GM21423 (cell line): ENCODE measurements around the gene SNX5.
"Not testable (repeated sequence)": the region's sequence is repeated elsewhere in the genome, so short reads cannot be mapped to it uniquely, and the experiment has no call there.

ENCODE experiments used
- ATAC-seq: cut with Tn5 transposase; IDR thresholded peaks from one replicate; pipeline ENCODE4 v1.9.1; 2021; ENCODE audit warnings: mild to moderate bottlenecking, moderate library complexity; ENCODE audit not compliant: unreplicated experiment

Gene SNX5

GRCh38 chr20:17960927-17961586 lies 7.5 kb downstream of the SNX5 start:
- ATAC-seq: no peak

GRCh38 chr20:17960400-17960885 lies 8.2 kb downstream of the SNX5 start:
- not testable (repeated sequence) for ATAC-seq

DNA sequence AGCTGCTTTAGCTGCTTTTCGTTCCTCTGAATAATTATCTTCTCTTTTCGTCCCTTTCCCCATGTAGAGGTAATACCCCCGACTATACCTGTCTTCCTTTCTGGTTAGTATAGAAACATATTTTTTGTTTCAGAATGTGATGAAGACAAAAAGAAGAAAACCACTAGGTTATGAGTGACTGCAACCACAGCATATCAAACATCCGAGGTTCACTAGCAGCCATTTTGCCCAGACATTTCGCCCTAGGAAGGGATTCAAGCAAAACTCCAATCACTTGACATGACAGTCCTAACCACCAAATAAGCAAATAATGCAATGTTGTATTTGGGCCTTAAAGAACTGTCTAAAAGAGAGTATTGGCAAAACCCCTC lies 9.4 kb downstream of the SNX5 start:
- ATAC-seq: no peak

GRCh38 chr20:17958373-17959256 lies 10.0 kb downstream of the SNX5 start:
- ATAC-seq: no peak

GRCh38 chr20:17957505-17958363 lies 10.9 kb downstream of the SNX5 start:
- ATAC-seq: no peak

DNA sequence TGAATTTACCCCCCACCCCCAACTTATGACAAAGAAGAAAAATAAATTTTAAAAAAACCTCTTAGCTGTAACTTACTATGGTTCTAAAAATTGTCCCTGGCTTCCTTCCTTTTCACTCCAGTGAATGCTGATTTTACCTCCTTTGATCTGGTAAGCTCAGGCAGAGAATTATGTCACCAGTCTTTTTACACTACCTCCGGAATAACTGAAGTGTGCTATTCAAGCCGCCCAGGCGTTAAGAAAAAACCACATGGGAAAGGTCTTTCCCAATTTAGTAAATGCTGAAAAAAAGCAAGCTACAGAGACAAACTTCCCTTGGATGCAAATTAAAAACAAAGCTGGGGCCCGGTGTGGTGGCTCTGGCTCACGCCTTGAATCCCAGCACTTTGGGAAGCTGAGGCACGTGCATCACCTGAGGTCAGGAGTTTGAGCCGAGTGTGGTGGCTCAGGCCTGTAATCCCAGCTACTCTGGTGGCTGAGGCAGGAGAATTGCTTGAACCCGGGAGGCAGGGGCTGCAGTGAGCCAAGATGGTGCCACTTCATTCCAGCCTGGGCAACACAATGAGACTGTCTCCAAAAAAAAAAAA lies 12.4 kb downstream of the SNX5 start:
- ATAC-seq: no peak

DNA sequence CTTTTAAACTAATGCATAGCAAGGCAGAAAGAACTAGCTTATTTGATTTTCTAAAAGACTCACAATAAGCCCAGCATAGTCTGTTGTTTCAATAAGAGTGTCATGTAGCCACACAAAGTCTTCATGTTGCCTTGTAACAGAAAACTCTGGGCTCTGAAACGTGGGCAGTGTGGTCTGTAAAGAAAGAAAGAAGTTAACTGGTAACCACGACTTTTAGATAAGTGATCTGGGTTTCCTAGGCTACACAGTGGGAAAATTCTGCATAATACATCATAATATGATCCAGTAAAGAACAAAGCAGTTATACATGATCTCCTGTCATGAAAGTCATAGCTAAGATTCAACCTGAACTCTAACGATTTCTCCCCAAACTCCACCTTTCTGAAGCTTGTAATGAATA lies 13.3 kb downstream of the SNX5 start:
- no peak for ATAC-seq

- ATAC-seq: no peak
Observed at GRCh38 chr20:17953935-17954334, 14.7 kb downstream of the SNX5 start.

DNA sequence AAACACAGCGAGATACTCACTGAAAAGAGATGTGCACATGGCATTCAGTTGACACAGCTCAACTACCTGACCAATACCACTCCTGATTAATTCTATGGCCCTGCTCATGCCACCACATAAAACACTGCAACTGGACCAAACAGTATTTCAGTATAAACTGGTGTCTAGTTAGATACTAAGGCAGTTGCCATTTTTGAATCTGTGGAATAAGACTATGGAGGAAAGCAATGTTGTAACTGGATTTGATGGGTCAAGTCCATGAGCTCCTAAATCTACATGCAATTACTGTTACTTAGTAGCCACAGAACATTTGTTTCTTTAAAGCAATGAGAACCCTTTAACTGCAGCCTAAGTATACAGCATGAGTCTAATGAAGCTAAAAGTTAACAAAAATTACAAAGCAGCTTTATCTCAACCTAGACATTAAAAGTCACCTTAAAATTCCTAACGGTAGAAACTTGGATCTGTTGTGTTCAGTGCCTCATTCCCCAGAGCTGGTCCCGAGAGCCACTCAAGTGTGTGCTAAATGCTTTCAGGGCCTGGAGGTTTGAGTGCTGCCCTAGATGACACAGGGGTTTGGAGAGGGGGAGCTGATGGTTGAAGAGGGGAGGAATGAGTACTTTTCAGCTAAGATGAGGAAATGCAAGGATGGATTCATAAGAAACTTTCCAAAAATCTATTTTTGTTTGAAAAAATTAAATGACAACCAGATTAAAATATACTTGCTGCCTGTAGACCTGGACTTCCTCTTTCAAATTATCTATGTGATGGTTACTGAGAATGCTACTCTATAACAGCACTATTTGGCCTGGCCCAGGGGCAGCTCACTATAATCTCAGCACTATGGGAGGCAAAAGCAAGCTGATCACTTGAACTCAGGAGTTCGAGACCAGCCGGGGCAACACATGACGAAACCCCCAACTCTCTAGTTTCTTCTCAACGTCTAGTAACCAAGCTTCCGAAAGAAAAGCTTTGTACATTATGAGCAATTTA lies 15.6 kb downstream of the SNX5 start:
- no peak for ATAC-seq

DNA sequence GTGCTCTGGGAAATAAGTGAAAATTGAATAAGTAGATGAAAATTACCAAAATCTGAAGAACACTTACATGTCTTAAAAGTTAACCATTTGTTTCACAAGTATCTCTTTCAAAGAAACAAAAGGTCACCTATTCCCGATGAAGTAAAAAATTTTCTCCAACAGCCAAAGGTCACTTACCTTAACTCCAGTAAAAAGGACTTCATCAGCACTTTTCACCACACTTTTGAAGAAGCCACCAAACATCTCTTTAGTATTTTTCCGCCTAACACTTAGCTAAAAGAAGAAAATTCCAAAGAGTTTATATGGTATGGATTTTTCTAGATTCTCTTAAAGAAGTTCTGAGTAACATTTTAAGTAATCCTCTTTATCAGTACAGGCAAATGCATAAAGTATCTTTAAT lies 17.3 kb downstream of the SNX5 start:
- no peak for ATAC-seq

- no peak for ATAC-seq
Observed at GRCh38 chr20:17950670-17951069, 17.9 kb downstream of the SNX5 start.

GRCh38 chr20:17949899-17950298 lies 18.7 kb downstream of the SNX5 start:
- ATAC-seq: no peak

DNA sequence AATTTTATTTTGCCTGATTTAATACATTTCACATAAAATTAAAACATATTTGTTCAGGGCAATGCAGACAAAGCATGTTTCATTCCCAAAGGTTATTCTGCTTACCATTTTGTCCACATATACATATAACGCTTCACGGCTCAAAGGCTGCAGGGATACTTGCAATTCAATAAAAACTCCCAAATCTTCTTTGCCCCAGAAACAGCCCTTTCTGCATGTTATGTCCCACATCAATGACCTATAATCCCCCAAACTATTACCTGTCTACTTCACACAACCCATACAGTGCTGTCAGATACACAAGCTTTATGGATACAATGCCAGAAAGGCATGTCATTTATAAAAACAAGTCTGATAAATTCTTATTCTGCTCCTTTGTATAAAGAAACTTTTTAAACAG lies 20.2 kb downstream of the SNX5 start:
- no peak for ATAC-seq

DNA sequence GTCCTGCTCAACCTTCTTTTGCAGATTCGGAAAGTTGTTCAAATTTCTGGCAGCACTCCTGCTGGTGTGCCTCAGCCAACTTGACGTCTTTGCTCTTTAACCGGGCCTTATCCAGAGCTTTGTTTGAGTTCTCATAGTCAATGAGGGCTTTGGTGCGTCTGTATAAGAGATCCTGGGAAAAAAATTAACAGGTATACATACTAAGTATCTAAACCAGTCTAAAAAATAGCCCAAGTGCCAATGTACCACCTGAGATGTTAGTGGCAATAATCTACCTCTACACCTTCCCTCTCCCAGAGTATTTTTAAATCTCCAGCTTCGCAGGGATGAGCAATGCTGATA lies 21.1 kb downstream of the SNX5 start:
- ATAC-seq: no peak

GRCh38 chr20:17946572-17947473 lies 21.8 kb downstream of the SNX5 start:
- ATAC-seq: no peak

DNA sequence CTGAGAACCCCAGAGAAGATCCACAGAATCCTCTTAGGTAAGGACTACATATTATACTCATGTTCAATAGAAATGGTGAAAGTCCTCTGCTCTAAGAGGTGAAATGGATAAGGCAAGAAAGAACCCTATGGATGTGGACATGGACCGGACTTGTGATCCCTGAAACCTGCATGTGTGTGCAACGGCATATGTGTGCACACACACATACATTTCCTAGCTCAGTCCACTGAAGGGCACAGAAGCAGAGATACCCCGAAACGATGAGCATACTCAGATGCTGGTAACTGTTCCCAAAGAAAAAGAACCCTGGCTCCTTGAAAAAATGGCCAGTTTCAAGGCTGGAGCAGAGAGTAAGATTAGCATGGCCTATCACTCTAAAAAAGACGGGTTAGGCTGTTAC lies 22.6 kb downstream of the SNX5 start:
- ATAC-seq: no peak

- ATAC-seq: no peak
Observed at GRCh38 chr20:17944854-17945474, 23.6 kb downstream of the SNX5 start.

GRCh38 chr20:17943343-17943742 lies 25.3 kb downstream of the SNX5 start:
- peak; percentile 66 for ATAC-seq
